DOHH2 (cell line): ENCODE data around the gene IQGAP1.

Experiments used
- H3F3A ChIP-seq: fragments of 200-600 bp; sonication (generic), shearing (Covaris generic); 2 replicates; pipeline ENCODE4 v1.6.0; 2016; ENCODE audit warnings: antibody characterized with exemption, mild to moderate bottlenecking; ENCODE audit not compliant: control insufficient read depth, insufficient read depth
- H3K27ac ChIP-seq: fragments of 200-600 bp; sonication (generic); 2 replicates; pipeline ENCODE4 v1.5.1; 2014; ENCODE audit warnings: low read depth, mild to moderate bottlenecking, low read length, moderate library complexity
- H3K27me3 ChIP-seq: fragments of 200-600 bp; sonication (generic); 2 replicates; pipeline ENCODE4 v1.6.1; 2014; ENCODE audit warnings: mild to moderate bottlenecking, low read length, mixed read lengths; ENCODE audit not compliant: control insufficient read depth
- H3K36me3 ChIP-seq: fragments of 200-600 bp; sonication (generic); 2 replicates; pipeline ENCODE4 v1.6.1; 2014; ENCODE audit warnings: mild to moderate bottlenecking, low read length, moderate library complexity, mixed read lengths; ENCODE audit not compliant: control insufficient read depth
- H3K4me1 ChIP-seq: fragments of 200-600 bp; sonication (generic); 2 replicates; pipeline ENCODE4 v1.6.1; 2014; ENCODE audit warnings: mild to moderate bottlenecking, low read length, mixed read lengths; ENCODE audit not compliant: control insufficient read depth
- H3K4me2 ChIP-seq: fragments of 200-600 bp; sonication (generic); 2 replicates; pipeline ENCODE4 v1.6.0; 2014; ENCODE audit warnings: mild to moderate bottlenecking, low read length, moderate library complexity
- H3K4me3 ChIP-seq: fragments of 200-600 bp; sonication (generic); 2 replicates; pipeline ENCODE4 v1.5.1; 2014; ENCODE audit warnings: mild to moderate bottlenecking, low read length, mixed read lengths
- H3K79me2 ChIP-seq: fragments of 200-600 bp; sonication (generic); 2 replicates; pipeline ENCODE4 v1.6.1; 2014; ENCODE audit warnings: mild to moderate bottlenecking, low read length, mixed read lengths; ENCODE audit not compliant: control insufficient read depth
- H3K9me2 ChIP-seq: fragments of 200-600 bp; sonication (generic); replicated peaks from 2 replicates; pipeline ENCODE4 v1.6.1; 2014; ENCODE audit warnings: mild to moderate bottlenecking, low read length, mixed read lengths; ENCODE audit not compliant: control insufficient read depth
- H3K9me3 ChIP-seq: fragments of 200-600 bp; sonication (generic); 2 replicates; pipeline ENCODE4 v1.6.1; 2014; ENCODE audit warnings: antibody characterized with exemption, low read length, mixed read lengths; ENCODE audit not compliant: control insufficient read depth, insufficient read depth
- H4K20me1 ChIP-seq: fragments of 200-600 bp; sonication (generic); 2 replicates; pipeline ENCODE4 v1.6.0; 2014; ENCODE audit warnings: low read depth, mild to moderate bottlenecking, antibody characterized with exemption, low read length, moderate library complexity; ENCODE audit not compliant: control insufficient read depth, insufficient read depth
- EZH2phosphoT487 ChIP-seq: fragments of 200-600 bp; sonication (generic); IDR thresholded peaks from 2 replicates; pipeline ENCODE4 v1.6.1; 2017; ENCODE audit warnings: borderline replicate concordance, mild to moderate bottlenecking, antibody characterized with exemption, low read length, moderate library complexity, mixed read lengths
- TF ChIP-seq, protein P1 (sequence below): fragments of 200-600 bp; sonication (generic); IDR thresholded peaks from one replicate; pipeline ENCODE4 v1.5.1; 2014; ENCODE audit warnings: antibody characterized with exemption, mild to moderate bottlenecking, low read depth, low read length; ENCODE audit not compliant: poor library complexity, severe bottlenecking

IQGAP1 gene

DNA sequence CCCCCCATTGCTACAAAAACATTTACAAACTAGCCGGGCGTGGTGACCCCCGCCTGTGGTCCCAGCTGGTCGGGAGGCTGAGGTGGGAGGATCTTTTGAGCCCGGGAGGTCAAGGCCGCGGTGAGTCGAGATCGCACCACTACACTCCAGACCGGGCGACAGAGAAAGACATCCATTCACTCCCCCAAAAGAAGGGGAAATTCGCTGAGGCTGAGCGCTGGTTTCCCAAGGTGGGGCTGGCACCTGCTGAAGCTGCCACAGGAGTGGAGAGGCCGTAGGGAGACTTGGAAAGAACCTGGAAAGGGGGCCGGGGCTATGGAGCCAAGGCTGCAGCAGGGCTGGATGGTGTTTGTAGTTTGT, 140.9 kb downstream of the IQGAP1 start:
- peaks cover 16% of the 10 kb centered on the region for H3K4me1 ChIP-seq
- 0 out of 2 replicates have a peak, but pooled peaks cover 2% of the 10 kb centered on the region for H3F3A ChIP-seq
- H3K79me2 ChIP-seq = peaks cover 34% of the 10 kb centered on the region
- peak overlapping the region; percentile 85 for H3K4me2 ChIP-seq
- no peak overlapping the region for H3K27ac ChIP-seq
- 0 out of 2 replicates have a peak, but pooled peaks cover 4% of the 10 kb centered on the region for H4K20me1 ChIP-seq
- H3K9me3 ChIP-seq = no peaks in the 10 kb centered on the region
- H3K27me3 ChIP-seq = no peaks in the 10 kb centered on the region
- H3K4me3 ChIP-seq = peak overlapping the region; percentile 88
- TF ChIP-seq EZH2phosphoT487 = no peak
- TF ChIP-seq, protein P1, sequence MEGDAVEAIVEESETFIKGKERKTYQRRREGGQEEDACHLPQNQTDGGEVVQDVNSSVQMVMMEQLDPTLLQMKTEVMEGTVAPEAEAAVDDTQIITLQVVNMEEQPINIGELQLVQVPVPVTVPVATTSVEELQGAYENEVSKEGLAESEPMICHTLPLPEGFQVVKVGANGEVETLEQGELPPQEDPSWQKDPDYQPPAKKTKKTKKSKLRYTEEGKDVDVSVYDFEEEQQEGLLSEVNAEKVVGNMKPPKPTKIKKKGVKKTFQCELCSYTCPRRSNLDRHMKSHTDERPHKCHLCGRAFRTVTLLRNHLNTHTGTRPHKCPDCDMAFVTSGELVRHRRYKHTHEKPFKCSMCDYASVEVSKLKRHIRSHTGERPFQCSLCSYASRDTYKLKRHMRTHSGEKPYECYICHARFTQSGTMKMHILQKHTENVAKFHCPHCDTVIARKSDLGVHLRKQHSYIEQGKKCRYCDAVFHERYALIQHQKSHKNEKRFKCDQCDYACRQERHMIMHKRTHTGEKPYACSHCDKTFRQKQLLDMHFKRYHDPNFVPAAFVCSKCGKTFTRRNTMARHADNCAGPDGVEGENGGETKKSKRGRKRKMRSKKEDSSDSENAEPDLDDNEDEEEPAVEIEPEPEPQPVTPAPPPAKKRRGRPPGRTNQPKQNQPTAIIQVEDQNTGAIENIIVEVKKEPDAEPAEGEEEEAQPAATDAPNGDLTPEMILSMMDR = no peak
- no peaks in the 10 kb centered on the region for H3K9me2 ChIP-seq
- no peaks in the 10 kb centered on the region for H3K36me3 ChIP-seq

DNA sequence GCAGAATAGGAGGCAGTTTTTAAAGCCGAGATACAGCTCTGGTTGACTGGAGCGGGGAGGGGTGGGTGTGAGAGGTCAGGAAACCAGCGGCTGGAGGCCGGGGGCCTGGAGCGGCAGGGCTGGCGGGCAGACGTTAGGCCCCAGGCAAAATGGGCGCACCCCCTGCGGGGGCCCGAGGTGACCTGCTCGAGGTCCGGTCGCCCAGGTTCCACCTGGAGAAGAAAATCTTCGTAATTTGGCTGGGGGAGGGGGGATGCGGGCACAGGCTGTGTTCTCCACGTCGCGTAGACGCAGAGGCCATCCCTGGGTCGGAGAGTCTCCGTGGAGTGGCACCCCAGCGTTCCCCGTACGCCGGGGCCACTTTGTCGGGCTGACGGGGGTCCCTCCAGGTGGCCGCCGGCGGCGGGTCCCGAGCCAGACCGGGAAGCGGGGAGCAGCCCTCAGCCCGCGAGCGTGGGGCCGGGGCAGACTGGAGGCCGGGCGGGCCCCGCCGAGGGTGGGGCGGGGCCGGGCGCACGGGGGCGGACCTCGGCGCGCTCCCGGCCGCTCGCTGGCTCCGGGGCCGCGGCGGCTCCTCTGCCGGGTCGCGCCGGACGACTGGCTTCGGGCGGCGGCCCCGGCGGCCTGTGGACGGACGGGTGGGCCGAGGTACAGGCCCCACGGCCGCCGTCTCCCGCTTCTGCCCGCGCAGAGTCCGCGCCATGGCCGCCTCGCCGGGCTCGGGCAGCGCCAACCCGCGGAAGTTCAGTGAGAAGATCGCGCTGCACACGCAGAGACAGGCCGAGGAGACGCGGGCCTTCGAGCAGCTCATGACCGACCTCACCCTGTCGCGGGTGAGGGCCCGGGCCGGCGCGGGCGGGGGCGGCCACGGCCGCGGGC, 141.6 kb downstream of the IQGAP1 start, which contains the start of gene CRTC3:
Gene CRTC3 (plus strand): TSS at position 553 of the 879 bp plus-strand sequence. CDS start 149 bp downstream, at position 702.
- Histone ChIP-seq H3K27me3 (no peaks in the 10 kb centered on the region), H3K9me3 (no peaks in the 10 kb centered on the region), H3K36me3 (no peaks in the 10 kb centered on the region), H3K4me3 (peak within 1 kb of the TSS; percentile 88), H4K20me1 (0 out of 2 replicates have a peak, but pooled peaks cover 4% of the 10 kb centered on the region), H3K79me2 (peaks cover 40% of the 10 kb centered on the region), H3K27ac (no peak within 1 kb of the TSS), H3K9me2 (no peaks in the 10 kb centered on the region), H3F3A (0 out of 2 replicates have a peak, but pooled peaks cover 2% of the 10 kb centered on the region), H3K4me1 (peaks cover 16% of the 10 kb centered on the region), H3K4me2 (peak within 1 kb of the TSS; percentile 85)
- TF ChIP-seq, protein P1 = no peak
- no peak for TF ChIP-seq EZH2phosphoT487

GRCh38 chr15:90530250-90531051, 142.4 kb downstream of the IQGAP1 start:
- 0 out of 2 replicates have a peak, but pooled peaks cover 2% of the 10 kb centered on the region for H3F3A ChIP-seq
- peak overlapping the region; percentile 88 for H3K4me3 ChIP-seq
- peaks cover 47% of the 10 kb centered on the region for H3K79me2 ChIP-seq
- no peaks in the 10 kb centered on the region for H3K36me3 ChIP-seq
- no peaks in the 10 kb centered on the region for H3K9me2 ChIP-seq
- TF ChIP-seq EZH2phosphoT487 = no peak
- TF ChIP-seq, protein P1 = no peak
- no peaks in the 10 kb centered on the region for H3K9me3 ChIP-seq
- peaks cover 19% of the 10 kb centered on the region for H3K4me1 ChIP-seq
- H3K27me3 ChIP-seq = no peaks in the 10 kb centered on the region
- 0 out of 2 replicates have a peak, but pooled peaks cover 4% of the 10 kb centered on the region for H4K20me1 ChIP-seq
- peak overlapping the region; percentile 85 for H3K4me2 ChIP-seq
- H3K27ac ChIP-seq = no peak overlapping the region
